ENCODE data around the gene CFAP45. TPM values are rescaled to one million over a fixed set of nuclear protein-coding genes. Genes with fewer than 3 reads are reported as not detected.

The CFAP45 gene
- total and polyA plus RNA-seq, 4 donors: 1.3 to 11.7 (median 9.5) TPM

- Histone ChIP-seq H3K36me3 (ENCODE audit: control insufficient read depth, insufficient read depth, low read length) (peaks cover under 1% of the 10 kb centered on the region), H3K4me1 (ENCODE audit: control insufficient read depth, insufficient read depth, low read length) (peaks cover 5% of the 10 kb centered on the region), H3K27me3 (ENCODE audit: control insufficient read depth, insufficient read depth, low read length) (no peaks in the 10 kb centered on the region), H3K9me3 (ENCODE audit: control insufficient read depth, insufficient read depth, low read length) (no peaks in the 10 kb centered on the region), H3K4me3 (ENCODE audit: low read depth, low read length) (no peak overlapping the region), H3K27ac (ENCODE audit: low read depth, low read length) (no peak overlapping the region)
- DNase-seq (ENCODE audit: low read depth in 4 of 6, low spot score in 6 of 6): no peak
- 80% methylated on average over 3 of the region's 3 CpGs for WGBS (ENCODE audit: insufficient coverage)
These were observed 64.6 kb downstream of the CFAP45 start for GRCh38 chr1:159835356-159835755.

- Histone ChIP-seq H3K4me3 (ENCODE audit: low read depth, low read length) (no peak overlapping the region), H3K9me3 (ENCODE audit: control insufficient read depth, insufficient read depth, low read length) (no peaks in the 10 kb centered on the region), H3K36me3 (ENCODE audit: control insufficient read depth, insufficient read depth, low read length) (no peaks in the 10 kb centered on the region), H3K4me1 (ENCODE audit: control insufficient read depth, insufficient read depth, low read length) (peaks cover 10% of the 10 kb centered on the region), H3K27me3 (ENCODE audit: control insufficient read depth, insufficient read depth, low read length) (no peaks in the 10 kb centered on the region), H3K27ac (ENCODE audit: low read depth, low read length) (no peak overlapping the region)
- DNase-seq (ENCODE audit: low read depth in 4 of 6, low spot score in 6 of 6): peak in 1 of 6 donors; percentile 9
- WGBS (ENCODE audit: insufficient coverage): 88% methylated on average over 2 of the region's 2 CpGs
These were observed 67.7 kb downstream of the CFAP45 start for GRCh38 chr1:159832309-159832708.

- H3K36me3 ChIP-seq (ENCODE audit: control insufficient read depth, insufficient read depth, low read length): no peaks in the 10 kb centered on the region
- DNase-seq (ENCODE audit: low read depth in 4 of 6, low spot score in 6 of 6): peak in 3 of 6 donors; percentile 20 to 94 (median 80)
- H3K4me1 ChIP-seq (ENCODE audit: control insufficient read depth, insufficient read depth, low read length): peaks cover 10% of the 10 kb centered on the region
- H3K9me3 ChIP-seq (ENCODE audit: control insufficient read depth, insufficient read depth, low read length): no peaks in the 10 kb centered on the region
- no peaks in the 10 kb centered on the region for H3K27me3 ChIP-seq (ENCODE audit: control insufficient read depth, insufficient read depth, low read length)
- no peak overlapping the region for H3K4me3 ChIP-seq (ENCODE audit: low read depth, low read length)
- H3K27ac ChIP-seq (ENCODE audit: low read depth, low read length): no peak overlapping the region
- WGBS (ENCODE audit: insufficient coverage): 8% methylated on average over 3 of the region's 7 CpGs
These were observed 68.4 kb downstream of the CFAP45 start for GRCh38 chr1:159831412-159832141.

- 73% methylated on average over 8 of the region's 8 CpGs for WGBS (ENCODE audit: insufficient coverage)
- H3K27ac ChIP-seq (ENCODE audit: low read depth, low read length): no peak overlapping the region
- peaks cover 10% of the 10 kb centered on the region for H3K4me1 ChIP-seq (ENCODE audit: control insufficient read depth, insufficient read depth, low read length)
- H3K36me3 ChIP-seq (ENCODE audit: control insufficient read depth, insufficient read depth, low read length): no peaks in the 10 kb centered on the region
- H3K4me3 ChIP-seq (ENCODE audit: low read depth, low read length): no peak overlapping the region
- peak in 1 of 6 donors; percentile 9 for DNase-seq (ENCODE audit: low read depth in 4 of 6, low spot score in 6 of 6)
- H3K27me3 ChIP-seq (ENCODE audit: control insufficient read depth, insufficient read depth, low read length): no peaks in the 10 kb centered on the region
- no peaks in the 10 kb centered on the region for H3K9me3 ChIP-seq (ENCODE audit: control insufficient read depth, insufficient read depth, low read length)
These were observed 69.2 kb downstream of the CFAP45 start for GRCh38 chr1:159830722-159831121.

- H3K27ac ChIP-seq (ENCODE audit: low read depth, low read length): no peak overlapping the region
These were observed 70.0 kb downstream of the CFAP45 start for GRCh38 chr1:159829822-159830465.

GRCh38 chr1:159829273-159829634, 70.7 kb downstream of the CFAP45 start:
- H3K27me3 ChIP-seq (ENCODE audit: control insufficient read depth, insufficient read depth, low read length): no peaks in the 10 kb centered on the region
- peaks cover 10% of the 10 kb centered on the region for H3K4me1 ChIP-seq (ENCODE audit: control insufficient read depth, insufficient read depth, low read length)
- DNase-seq (ENCODE audit: low read depth in 4 of 6, low spot score in 6 of 6): no peak
- WGBS (ENCODE audit: insufficient coverage): 32% methylated on average over 3 of the region's 3 CpGs
- no peaks in the 10 kb centered on the region for H3K36me3 ChIP-seq (ENCODE audit: control insufficient read depth, insufficient read depth, low read length)
- no peaks in the 10 kb centered on the region for H3K9me3 ChIP-seq (ENCODE audit: control insufficient read depth, insufficient read depth, low read length)
- H3K4me3 ChIP-seq (ENCODE audit: low read depth, low read length): no peak overlapping the region
- no peak overlapping the region for H3K27ac ChIP-seq (ENCODE audit: low read depth, low read length)

More at GRCh38 chr1:159829822-159830465, 70.0 kb downstream of the CFAP45 start:
- Histone ChIP-seq H3K4me1 (ENCODE audit: control insufficient read depth, insufficient read depth, low read length) (peaks cover 10% of the 10 kb centered on the region), H3K27me3 (ENCODE audit: control insufficient read depth, insufficient read depth, low read length) (no peaks in the 10 kb centered on the region), H3K9me3 (ENCODE audit: control insufficient read depth, insufficient read depth, low read length) (no peaks in the 10 kb centered on the region), H3K4me3 (ENCODE audit: low read depth, low read length) (no peak overlapping the region), H3K36me3 (ENCODE audit: control insufficient read depth, insufficient read depth, low read length) (no peaks in the 10 kb centered on the region)
- peak in 1 of 6 donors; percentile 53 for DNase-seq (ENCODE audit: low read depth in 4 of 6, low spot score in 6 of 6)
- 83% methylated on average over 18 of the region's 18 CpGs for WGBS (ENCODE audit: insufficient coverage)

GRCh38 chr1:159828581-159829272, 71.2 kb downstream of the CFAP45 start:
- no peak overlapping the region for H3K27ac ChIP-seq (ENCODE audit: low read depth, low read length)
- H3K27me3 ChIP-seq (ENCODE audit: control insufficient read depth, insufficient read depth, low read length): no peaks in the 10 kb centered on the region
- no peaks in the 10 kb centered on the region for H3K36me3 ChIP-seq (ENCODE audit: control insufficient read depth, insufficient read depth, low read length)
- 83% methylated on average over 9 of the region's 11 CpGs for WGBS (ENCODE audit: insufficient coverage)
- H3K4me1 ChIP-seq (ENCODE audit: control insufficient read depth, insufficient read depth, low read length): peaks cover 10% of the 10 kb centered on the region
- DNase-seq (ENCODE audit: low read depth in 4 of 6, low spot score in 6 of 6): no peak
- H3K9me3 ChIP-seq (ENCODE audit: control insufficient read depth, insufficient read depth, low read length): no peaks in the 10 kb centered on the region
- no peak overlapping the region for H3K4me3 ChIP-seq (ENCODE audit: low read depth, low read length)

GRCh38 chr1:159828176-159828575, 71.8 kb downstream of the CFAP45 start:
- DNase-seq (ENCODE audit: low read depth in 4 of 6, low spot score in 6 of 6): no peak
- no CpG with 5 or more reads among the region's 3 CpGs for WGBS (ENCODE audit: insufficient coverage)
- Histone ChIP-seq H3K9me3 (ENCODE audit: control insufficient read depth, insufficient read depth, low read length) (no peaks in the 10 kb centered on the region), H3K27me3 (ENCODE audit: control insufficient read depth, insufficient read depth, low read length) (no peaks in the 10 kb centered on the region), H3K4me1 (ENCODE audit: control insufficient read depth, insufficient read depth, low read length) (peaks cover 11% of the 10 kb centered on the region), H3K4me3 (ENCODE audit: low read depth, low read length) (no peak overlapping the region), H3K36me3 (ENCODE audit: control insufficient read depth, insufficient read depth, low read length) (no peaks in the 10 kb centered on the region), H3K27ac (ENCODE audit: low read depth, low read length) (no peak overlapping the region)

- 100% methylated on average over 1 of the region's 3 CpGs for WGBS (ENCODE audit: insufficient coverage)
- DNase-seq (ENCODE audit: low read depth in 4 of 6, low spot score in 6 of 6): no peak
- Histone ChIP-seq H3K27ac (ENCODE audit: low read depth, low read length) (no peak overlapping the region), H3K4me1 (ENCODE audit: control insufficient read depth, insufficient read depth, low read length) (peaks cover 15% of the 10 kb centered on the region), H3K27me3 (ENCODE audit: control insufficient read depth, insufficient read depth, low read length) (no peaks in the 10 kb centered on the region), H3K9me3 (ENCODE audit: control insufficient read depth, insufficient read depth, low read length) (no peaks in the 10 kb centered on the region), H3K36me3 (ENCODE audit: control insufficient read depth, insufficient read depth, low read length) (no peaks in the 10 kb centered on the region), H3K4me3 (ENCODE audit: low read depth, low read length) (no peak overlapping the region)
These were observed 72.4 kb downstream of the CFAP45 start for GRCh38 chr1:159827549-159827948.

All from spinal cord (tissue), 10 donors.